Fibroblast of upper back skin (primary cell): ENCODE measurements around the gene HAUS8.
"Not testable (repeated sequence)": the region's sequence is repeated elsewhere in the genome, so short reads cannot be mapped to it uniquely, and the experiment has no call there.

Experiments
- DNase-seq: peaks from one replicate; pipeline ENCODE4 v3.0.0-alpha.2; 2013

The HAUS8 gene

GRCh38 chr19:17101686-17102628 lies 26.7 kb upstream of the HAUS8 start:
- DNase-seq, result no peak

DNA sequence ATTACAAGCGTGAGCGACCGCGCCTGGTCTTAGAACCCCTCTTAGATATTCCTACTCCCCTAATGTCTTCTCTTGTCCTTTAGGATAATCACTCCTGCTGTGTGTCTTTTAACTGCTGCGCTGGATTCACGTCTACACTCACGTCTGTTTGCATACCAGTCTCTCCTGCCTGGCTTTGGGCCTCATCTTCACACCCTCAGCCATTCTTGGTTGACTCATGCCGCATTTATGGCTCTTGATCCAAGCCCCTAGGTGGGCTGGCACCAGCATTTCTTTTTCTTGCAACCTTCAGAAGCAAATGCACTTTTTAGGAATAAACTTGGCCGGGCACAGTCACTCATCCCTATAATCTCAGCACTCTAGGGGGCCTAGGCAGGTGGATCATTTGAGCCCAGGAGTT lies 23.1 kb upstream of the HAUS8 start:
- no peak for DNase-seq

DNA sequence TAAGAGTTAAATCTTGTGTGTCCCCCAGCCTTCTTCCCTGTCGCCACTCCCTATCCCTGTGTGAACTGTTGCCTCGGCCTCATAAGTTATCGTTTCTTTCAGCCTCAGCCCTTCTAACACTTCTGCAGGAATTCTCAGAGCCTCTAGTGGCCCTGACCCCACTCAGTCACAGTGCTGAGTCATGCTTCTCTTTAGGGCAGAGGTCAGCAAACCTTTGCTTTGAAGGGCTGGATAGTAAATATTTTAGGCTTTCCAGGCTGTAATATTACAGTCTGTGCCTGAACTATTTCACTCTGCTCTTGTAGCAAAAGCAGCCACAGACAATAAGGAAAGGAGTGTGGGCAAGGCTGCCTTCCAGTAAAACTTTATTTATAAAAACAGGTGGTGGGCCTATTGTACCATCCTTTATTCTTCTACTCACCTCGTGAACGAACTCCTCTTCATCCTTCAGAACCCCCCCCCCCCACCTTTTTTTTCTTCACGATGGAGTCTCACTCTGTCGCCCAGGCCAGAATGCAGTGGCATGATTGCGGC lies 22.4 kb upstream of the HAUS8 start:
- peak; percentile 37 for DNase-seq

DNA sequence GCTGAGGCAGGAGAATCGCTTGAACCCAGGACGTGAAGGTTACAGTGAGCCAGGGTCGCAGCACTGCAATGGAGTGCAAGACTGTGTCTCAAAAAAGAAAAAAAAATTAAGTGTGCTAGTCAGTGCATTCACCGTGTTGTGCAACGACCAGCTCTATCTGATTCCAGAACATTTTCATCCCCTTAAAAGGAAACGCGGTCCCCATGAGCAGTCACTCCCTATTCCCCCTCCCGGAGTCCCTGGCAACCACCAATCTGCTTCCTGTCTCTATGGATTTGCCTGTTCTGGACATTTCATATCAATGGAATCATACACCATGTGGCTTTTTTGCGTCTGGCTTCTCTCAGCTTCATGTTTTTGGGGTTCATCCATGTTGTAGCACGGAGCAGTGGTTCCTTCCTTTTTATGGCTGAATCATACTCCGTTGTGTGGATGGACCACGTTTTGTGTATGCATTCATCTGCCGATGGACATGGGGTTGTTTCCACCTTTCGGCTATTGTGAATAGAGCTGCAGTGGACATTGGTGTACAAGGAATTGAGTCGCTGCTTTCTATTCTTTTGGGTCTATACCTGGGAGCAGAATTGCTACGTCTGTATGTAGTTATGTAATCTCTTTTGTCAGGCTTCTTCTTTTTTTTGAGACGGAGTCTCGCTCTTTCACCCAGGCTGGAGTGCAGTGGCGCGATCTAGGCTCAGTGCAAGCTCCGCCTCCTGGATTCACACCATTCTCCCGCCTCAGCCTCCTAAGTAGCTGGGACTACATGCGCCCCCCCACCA lies 20.1 kb upstream of the HAUS8 start:
- peak; percentile 68 for DNase-seq

- DNase-seq, result not testable (repeated sequence)
These were observed 19.4 kb upstream of the HAUS8 start for GRCh38 chr19:17094694-17095093.

GRCh38 chr19:17092696-17093095 lies 17.4 kb upstream of the HAUS8 start:
- no peak for DNase-seq

GRCh38 chr19:17091758-17092333 lies 16.6 kb upstream of the HAUS8 start:
- no peak for DNase-seq

DNA sequence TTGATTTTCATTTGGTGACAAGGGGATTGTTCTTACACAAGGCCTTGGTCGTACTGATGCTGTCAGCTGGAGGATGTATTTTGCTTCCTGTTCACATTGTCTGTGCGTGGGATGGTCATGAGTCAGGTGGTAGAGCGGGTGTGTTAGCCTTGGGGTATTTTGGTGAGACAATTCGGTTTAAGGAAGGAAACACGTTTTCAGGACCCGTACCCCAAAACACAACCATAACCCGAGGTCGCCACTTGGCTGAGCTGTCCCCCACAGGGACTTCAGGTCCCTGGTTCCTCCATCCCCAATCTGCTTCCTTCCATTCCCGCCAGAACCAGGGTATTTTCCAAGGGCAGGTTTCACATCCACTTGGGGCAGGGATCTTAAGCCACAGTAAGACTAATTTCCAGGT lies 15.3 kb upstream of the HAUS8 start:
- DNase-seq, result no peak

GRCh38 chr19:17088552-17088951 lies 13.3 kb upstream of the HAUS8 start:
- DNase-seq, result no peak

GRCh38 chr19:17086834-17087233 lies 11.6 kb upstream of the HAUS8 start:
- DNase-seq, result peak; percentile 43

- DNase-seq, result no peak
These were observed 10.9 kb upstream of the HAUS8 start for GRCh38 chr19:17086120-17086519.

- no peak for DNase-seq
These were observed 6.7 kb upstream of the HAUS8 start for GRCh38 chr19:17081672-17082630.

DNA sequence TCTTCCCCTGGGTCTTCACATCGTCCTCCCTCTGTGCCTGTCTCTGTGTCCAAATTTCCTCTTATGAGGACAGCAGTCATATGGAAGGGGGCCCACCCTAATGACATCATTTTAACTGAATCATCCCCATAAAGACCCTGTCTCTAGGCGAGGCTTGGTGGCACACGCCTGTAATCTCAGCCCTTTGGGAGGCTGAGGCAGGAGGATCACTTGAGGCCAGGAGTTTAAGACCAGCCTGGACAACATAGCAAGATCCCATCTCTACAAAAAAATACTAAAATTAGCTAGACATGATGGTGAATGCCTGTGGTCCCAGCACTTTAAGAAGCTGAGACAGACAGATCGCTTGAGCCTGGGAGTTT lies 5.2 kb upstream of the HAUS8 start:
- no peak for DNase-seq

DNA sequence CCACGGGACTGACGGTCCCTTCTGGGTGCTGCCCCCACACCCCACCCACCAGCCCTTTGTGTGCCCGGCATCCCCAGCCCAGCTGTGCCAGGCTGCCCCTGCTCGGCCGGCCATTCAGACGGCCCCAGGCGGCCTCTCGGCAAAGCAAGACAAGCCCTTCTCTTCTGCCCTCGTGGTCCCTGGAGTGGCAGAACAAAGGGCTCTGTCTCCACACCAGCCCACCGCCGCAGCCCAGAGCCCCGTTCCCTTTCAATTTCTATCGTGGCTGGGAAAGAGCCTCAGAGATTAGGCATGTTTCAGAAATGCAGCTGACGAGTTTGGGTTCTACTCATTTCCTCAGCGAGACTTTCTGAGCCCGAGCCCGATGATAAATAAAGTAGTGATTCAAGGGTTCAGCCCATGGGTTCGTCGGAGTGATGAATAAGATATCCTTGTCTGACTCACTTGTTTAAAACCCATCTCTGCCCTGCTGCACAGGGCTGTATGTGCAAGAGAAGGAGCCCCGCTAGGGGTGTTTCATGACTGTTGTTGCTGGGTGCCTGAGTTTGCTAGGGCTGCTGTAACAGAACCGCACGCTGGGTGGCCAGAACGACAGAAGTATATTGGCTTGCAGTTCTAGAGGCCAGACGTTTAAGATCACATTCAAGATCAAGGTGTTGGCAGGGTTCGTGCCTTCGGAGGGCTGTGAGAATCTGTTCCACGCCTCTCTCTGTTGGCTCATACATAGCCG lies 4.6 kb upstream of the HAUS8 start:
- peak; percentile 99 for DNase-seq

DNA sequence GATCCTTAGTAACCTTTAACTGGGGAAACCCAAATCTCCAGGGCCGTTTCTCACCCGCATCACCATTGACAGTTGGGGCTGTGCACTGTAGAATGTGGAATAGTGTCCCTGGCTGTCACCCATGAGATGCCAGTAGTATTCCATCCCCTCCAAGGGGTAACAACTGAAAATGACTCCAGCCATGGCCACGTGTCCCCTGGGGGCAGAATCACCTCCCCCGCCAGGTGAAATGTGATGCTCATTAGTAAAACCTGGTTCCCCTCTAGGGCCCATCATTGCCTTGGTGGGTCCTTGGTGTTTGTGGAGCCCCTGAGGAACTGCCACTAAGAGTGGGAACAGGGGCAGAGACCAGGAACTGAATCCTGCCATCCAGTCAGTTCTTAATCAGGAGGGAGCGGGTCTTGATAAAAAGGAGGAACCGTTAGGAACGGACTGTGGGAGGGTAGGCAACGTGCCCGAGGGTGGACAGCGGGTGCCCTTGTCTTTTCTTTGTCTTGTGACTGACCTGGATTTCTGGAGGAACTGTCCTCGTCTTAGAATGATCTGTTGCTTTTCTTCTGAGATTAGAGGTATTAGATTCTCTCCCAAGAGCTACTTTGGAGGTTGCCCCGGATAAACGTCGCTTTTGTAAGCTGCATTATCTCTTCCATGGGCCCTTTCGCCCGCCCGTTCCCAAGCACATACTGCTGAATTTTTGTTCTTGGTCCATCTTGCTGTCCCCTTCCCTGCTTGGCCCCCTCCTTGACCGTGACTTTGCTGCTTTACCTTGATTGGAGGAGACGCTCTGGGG lies 3.9 kb upstream of the HAUS8 start:
- no peak for DNase-seq

- DNase-seq, result no peak
These were observed 3.0 kb upstream of the HAUS8 start for GRCh38 chr19:17078036-17078919.

DNA sequence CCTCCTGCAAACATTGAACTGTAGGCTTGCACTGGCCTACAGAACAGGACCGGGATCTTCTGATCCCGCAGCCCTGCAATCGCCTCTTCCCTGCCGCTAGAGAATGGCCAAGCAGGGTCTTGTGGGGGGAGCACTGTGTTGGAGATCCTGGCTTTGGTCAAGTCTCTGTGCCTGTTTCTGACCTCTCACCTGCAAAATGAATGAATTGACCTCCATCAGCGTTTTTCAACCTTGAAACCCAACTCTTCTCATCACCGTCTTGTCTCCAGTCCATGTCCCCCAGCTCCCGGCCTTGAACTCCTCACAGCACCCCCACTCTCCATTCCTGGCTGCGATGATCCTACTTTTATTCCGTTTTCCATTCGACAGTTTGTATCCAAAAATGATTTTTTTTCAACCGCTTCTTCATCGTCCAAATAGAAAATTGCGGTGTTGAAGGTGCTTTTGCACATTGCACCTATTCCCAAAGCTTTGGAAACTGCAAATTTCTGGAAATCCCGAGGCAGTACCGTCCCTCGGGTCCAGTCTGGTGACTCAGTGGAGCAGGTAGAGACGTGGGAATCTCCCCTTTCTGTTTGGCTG lies 2.3 kb upstream of the HAUS8 start:
- no peak for DNase-seq

- DNase-seq, result no peak
These were observed 1.3 kb upstream of the HAUS8 start for GRCh38 chr19:17076543-17076991.
